ENCODE results near the gene OPA3. TPM values are rescaled to one million over a fixed set of nuclear protein-coding genes. Genes with fewer than 3 reads are reported as not detected.

The OPA3 gene
- total and polyA plus RNA-seq, 10 of the 15 experiments (the other 5 are each of a cell fraction or from before 2014, with no cell fraction given) = 2.2 to 24.3 (median 13.3) TPM

GRCh38 chr19:45495178-45495577 lies 89.4 kb downstream of the OPA3 start:
- ChIA-PET SMC1A (ENCODE audit: uncharacterized antibody, unreplicated experiment) (interaction anchor here (0.8 to 2.1 kb wide), 6 partner anchors 10 to 148 kb away, joined by 3 to 8 read pairs (median 3); partner anchors contain the start of gene OPA3), CTCF (interaction anchor here (0.7 to 6.6 kb wide), 9 partner anchors 9 to 149 kb away, joined by 3 to 65 read pairs (median 4); partner anchors contain the start of gene PPP1R13L), POLR2A (interaction anchor here (0.8 to 1.6 kb wide), 2 partner anchors 151 to 172 kb away, joined by 3 read pairs; no protein-coding TSS in a partner anchor), RAD21 (ENCODE audit: unreplicated experiment) (interaction anchor here (0.9 to 1.9 kb wide), 5 partner anchors 10 to 174 kb away, joined by 3 to 9 read pairs (median 4); no protein-coding TSS in a partner anchor)
- DNase-seq (ENCODE audit: low read depth, low spot score) (no peak), FAIRE-seq (no peak), ATAC-seq (no peak)
- no peak overlapping the region for H3K27ac ChIP-seq (ENCODE audit: control insufficient read depth, insufficient read depth)
- H3K27me3 ChIP-seq (replicated peaks in 1 of 2; ENCODE audit: control insufficient read depth in 2 of 2, insufficient read depth in 2 of 2, low read length in 1 of 2) = peaks cover 0 to 9% of the 10 kb centered on the region in 2 experiments; a peak in 3 of 4 replicates
- H3K4me1 ChIP-seq (ENCODE audit: control insufficient read depth, insufficient read depth, low read length) = peaks cover 22% of the 10 kb centered on the region
- no peaks in the 10 kb centered on the region for H3K36me3 ChIP-seq (ENCODE audit: control insufficient read depth in 2 of 2, insufficient read depth in 2 of 2, low read length in 1 of 2)
- H4K20me1 ChIP-seq (ENCODE audit: control insufficient read depth, insufficient read depth) = peaks cover 6% of the 10 kb centered on the region; the same call in 1 of the 2 replicates
- no peaks in the 10 kb centered on the region; the same call in 2 of the 3 replicates for H3K9me3 ChIP-seq (replicated peaks; ENCODE audit: control insufficient read depth, insufficient read depth, low read length)
- no peaks in the 10 kb centered on the region for H3K79me2 ChIP-seq (ENCODE audit: control insufficient read depth, insufficient read depth, low read length)
- WGBS (ENCODE audit: insufficient coverage, insufficient replicate concordance, low lambda C conversion rate, missing lambda C conversion rate) = 46% methylated on average over 5 of the region's 5 CpGs
- H3K9ac ChIP-seq (ENCODE audit: control insufficient read depth, insufficient read depth, low read length) = no peak overlapping the region
- intact Hi-C loops (cut with micrococcal nuclease; ENCODE audit: unreplicated experiment) (loop anchor here (5.0 kb wide), 1 partner anchor 77 kb away; no protein-coding TSS in a partner anchor), in situ Hi-C loops (cut with MboI) (no loop called here)
- H2AFZ ChIP-seq (ENCODE audit: control insufficient read depth, low read depth, low read length) = no peak overlapping the region
- H3K4me2 ChIP-seq (ENCODE audit: control insufficient read depth, insufficient read depth) = no peak overlapping the region
- H3K4me3 ChIP-seq = no peak overlapping the region
- no peak for TF ChIP-seq MYC (IDR thresholded peaks at IDR 0.05; ENCODE audit: insufficient read depth, insufficient read length, insufficient replicate concordance, low read length, severe bottlenecking)
- no peak for TF ChIP-seq TCF12 (IDR thresholded peaks at IDR 0.05; ENCODE audit: low read depth, low read length)
- no peak for TF ChIP-seq CHD2 (IDR thresholded peaks at IDR 0.05; ENCODE audit: borderline replicate concordance, low read depth, low read length)
- no peak for TF ChIP-seq PAX5 (IDR thresholded peaks at IDR 0.05; ENCODE audit: borderline replicate concordance, low read depth, low read length)
- no peak for TF ChIP-seq ZZZ3 (IDR thresholded peaks at IDR 0.05; ENCODE audit: control insufficient read depth, insufficient read length, low read depth)
- TF ChIP-seq ESRRA (IDR thresholded peaks at IDR 0.05; ENCODE audit: low read length) = no peak
- TF ChIP-seq FOXK2 (IDR thresholded peaks at IDR 0.05) = no peak
- no peak for TF ChIP-seq CREB1 (IDR thresholded peaks at IDR 0.05; ENCODE audit: low read depth)
- no peak for TF ChIP-seq ETV6 (conservative IDR thresholded peaks at IDR 0.05 in 1 of 2, IDR thresholded peaks at IDR 0.05 in 1 of 2; ENCODE audit: borderline replicate concordance in 1 of 2, low read depth in 1 of 2)
- no peak for TF ChIP-seq NFXL1 (IDR thresholded peaks at IDR 0.05; ENCODE audit: borderline replicate concordance)
- no peak for TF ChIP-seq JUND (IDR thresholded peaks at IDR 0.05; ENCODE audit: low read depth, low read length)
- no peak for TF ChIP-seq RCOR1 (conservative IDR thresholded peaks at IDR 0.05; ENCODE audit: low read depth, low read length)
- TF ChIP-seq MEF2A (IDR thresholded peaks at IDR 0.05; ENCODE audit: insufficient read depth, low read depth, low read length) = no peak
- TF ChIP-seq IKZF1 (conservative IDR thresholded peaks at IDR 0.05) = no peak
- no peak for TF ChIP-seq E2F4 (IDR thresholded peaks at IDR 0.05; ENCODE audit: low read depth, low read length)
- TF ChIP-seq POLR2AphosphoS5 (IDR thresholded peaks at IDR 0.05; ENCODE audit: low read length) = no peak
- TF ChIP-seq SIN3A (IDR thresholded peaks at IDR 0.05; ENCODE audit: low read depth, low read length) = no peak
- no peak for TF ChIP-seq BCLAF1 (IDR thresholded peaks at IDR 0.05)
- TF ChIP-seq RELA (IDR thresholded peaks at IDR 0.05; ENCODE audit: borderline replicate concordance, partially characterized antibody) = no peak
- no TSS peak for BruUV-seq (replicated peaks)

All from GM12878 (cell line).